ENCODE measurements around the gene ZNF385C.

GRCh38 chr17:42129109-42129837 is 31.0 kb upstream of the ZNF385C start:
- TF ChIP-seq CTCF (optimal IDR thresholded peaks at IDR 0.05 in 1 of 3, IDR thresholded peaks at IDR 0.05 in 1 of 3, conservative IDR thresholded peaks at IDR 0.05 in 1 of 3; ENCODE audit: extremely low read depth in 1 of 3, insufficient read depth in 2 of 3, low read length in 3 of 3) (no peak), EZH2 (IDR thresholded peaks at IDR 0.05; ENCODE audit: low read length) (no peak)
